Fibroblast of skin of left biceps (primary cell): ENCODE measurements around the gene ISG20L2.
A peak's percentile ranks its signal among the peaks of the same experiment; 100 is the strongest.

Experiments used
- DNase-seq, 2 experiments: peaks; one replicate each; pipeline ENCODE4 v3.0.0-alpha.2; 2013; ENCODE audit warnings: low read depth in 2 of 2

The ISG20L2 gene

GRCh38 chr1:156740741-156741480 is 12.3 kb upstream of the ISG20L2 start, which contains the start of gene MRPL24:
Gene MRPL24, minus strand, starts transcription at chr1:156741088. Its CDS starts 2,384 bp downstream, at chr1:156738704.
- DNase-seq = peak; percentile 98 to 99

GRCh38 chr1:156740237-156740740 is 11.7 kb upstream of the ISG20L2 start:
- DNase-seq = no peak

GRCh38 chr1:156738916-156739315 is 10.3 kb upstream of the ISG20L2 start:
- DNase-seq = no peak

- no peak for DNase-seq
Observed at GRCh38 chr1:156738407-156738806, 9.8 kb upstream of the ISG20L2 start.

GRCh38 chr1:156733989-156734584 is 5.5 kb upstream of the ISG20L2 start:
- no peak for DNase-seq

GRCh38 chr1:156727926-156728598 is 504 bp downstream of the ISG20L2 start, which contains the start of gene METTL25B:
Gene METTL25B, plus strand, starts transcription at chr1:156728469. Its CDS starts 636 bp downstream, at chr1:156729105.
- DNase-seq = no peak

- DNase-seq = no peak
Observed at GRCh38 chr1:156727492-156727891, 1.1 kb downstream of the ISG20L2 start.

- DNase-seq = no peak
Observed at GRCh38 chr1:156726549-156727226, 1.9 kb downstream of the ISG20L2 start.

GRCh38 chr1:156725683-156726280 is 2.8 kb downstream of the ISG20L2 start:
- no peak for DNase-seq

- DNase-seq = no peak
Observed at GRCh38 chr1:156721535-156721934, 7.0 kb downstream of the ISG20L2 start.

- DNase-seq = no peak
Observed at GRCh38 chr1:156721131-156721530, 7.4 kb downstream of the ISG20L2 start.

GRCh38 chr1:156717351-156717750 is 11.2 kb downstream of the ISG20L2 start:
- DNase-seq = no peak

- no peak for DNase-seq
Observed at GRCh38 chr1:156714830-156715229, 13.7 kb downstream of the ISG20L2 start.

- no peak for DNase-seq
Observed at GRCh38 chr1:156712626-156713025, 15.9 kb downstream of the ISG20L2 start.

- DNase-seq = no peak
Observed at GRCh38 chr1:156711011-156711817, 17.4 kb downstream of the ISG20L2 start.

GRCh38 chr1:156709757-156710489 is 18.6 kb downstream of the ISG20L2 start:
- no peak for DNase-seq

- DNase-seq = no peak
Observed at GRCh38 chr1:156709031-156709430, 19.5 kb downstream of the ISG20L2 start.

GRCh38 chr1:156708218-156708661 is 20.3 kb downstream of the ISG20L2 start:
- no peak for DNase-seq

- DNase-seq = no peak
Observed at GRCh38 chr1:156707417-156708217, 20.9 kb downstream of the ISG20L2 start.
